Chondrocyte (in vitro differentiated cells): ENCODE data around the gene UBE4B. TPM values are rescaled to one million over a fixed set of nuclear protein-coding genes. Genes with fewer than 3 reads are reported as not detected.
A peak's percentile ranks its signal among the peaks of the same experiment; 100 is the strongest.

ENCODE experiments used
- DNase-seq: peaks from one replicate; pipeline ENCODE4 v3.0.0; 2021; ENCODE audit warnings: mixed read lengths, low spot score
- H3K27ac Mint-ChIP-seq: one replicate; pipeline ENCODE4 v1.8.0; 2021; ENCODE audit warnings: mild to moderate bottlenecking, moderate library complexity, mixed read lengths; ENCODE audit not compliant: unreplicated experiment
- H3K27me3 Mint-ChIP-seq: 2 replicates; pipeline ENCODE4 v1.8.0; 2021; ENCODE audit warnings: low read depth, mixed read lengths
- H3K36me3 Mint-ChIP-seq: 2 replicates; pipeline ENCODE4 v1.8.0; 2021; ENCODE audit warnings: low read depth, mixed read lengths
- H3K4me1 Mint-ChIP-seq: 2 replicates; pipeline ENCODE4 v1.8.0; 2021; ENCODE audit warnings: low read depth, mild to moderate bottlenecking, mixed read lengths
- H3K4me3 Mint-ChIP-seq: one replicate; pipeline ENCODE4 v1.8.0; 2021; ENCODE audit warnings: mild to moderate bottlenecking, moderate library complexity, mixed read lengths; ENCODE audit not compliant: unreplicated experiment
- H3K9me3 Mint-ChIP-seq: 2 replicates; pipeline ENCODE4 v1.8.0; 2021; ENCODE audit warnings: low read depth, mixed read lengths
- total RNA-seq: library from RNA; stranded (reverse); gene quantifications from 3 replicates; pipeline ENCODE4 v1.2.1, GENCODE V29; 2021
- TF ChIP-seq, protein P1 (sequence below): fragments of 200-600 bp; sonication (generic); IDR thresholded peaks from 2 replicates; pipeline ENCODE4 v1.5.0; 2021; ENCODE audit warnings: antibody characterized with exemption, mild to moderate bottlenecking, moderate library complexity

UBE4B gene
- total RNA-seq, 1 donor from 2014 or later: 47.1 TPM

DNA sequence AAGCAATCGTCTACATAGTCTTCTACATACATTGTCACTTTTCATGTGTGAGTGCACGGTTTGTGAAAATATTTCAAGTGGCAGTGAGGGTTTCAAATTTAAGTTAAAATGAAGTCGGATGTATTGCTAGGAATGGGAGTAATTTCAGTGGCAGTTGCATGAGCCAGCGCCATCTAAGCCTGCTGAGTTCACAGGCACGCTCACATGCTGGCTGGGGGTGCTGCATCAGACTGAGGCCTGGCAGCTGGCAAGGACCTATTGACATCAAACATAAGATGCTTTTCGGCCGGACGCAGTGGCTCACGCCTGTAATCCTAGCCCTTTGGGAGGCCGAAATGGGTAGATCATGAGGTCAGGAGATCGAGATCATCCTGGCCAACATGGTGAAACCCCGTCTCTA lies 80.7 kb downstream of the UBE4B start:
- no peaks in the 10 kb centered on the region for H3K9me3 Mint-ChIP-seq
- TF ChIP-seq, protein P1, sequence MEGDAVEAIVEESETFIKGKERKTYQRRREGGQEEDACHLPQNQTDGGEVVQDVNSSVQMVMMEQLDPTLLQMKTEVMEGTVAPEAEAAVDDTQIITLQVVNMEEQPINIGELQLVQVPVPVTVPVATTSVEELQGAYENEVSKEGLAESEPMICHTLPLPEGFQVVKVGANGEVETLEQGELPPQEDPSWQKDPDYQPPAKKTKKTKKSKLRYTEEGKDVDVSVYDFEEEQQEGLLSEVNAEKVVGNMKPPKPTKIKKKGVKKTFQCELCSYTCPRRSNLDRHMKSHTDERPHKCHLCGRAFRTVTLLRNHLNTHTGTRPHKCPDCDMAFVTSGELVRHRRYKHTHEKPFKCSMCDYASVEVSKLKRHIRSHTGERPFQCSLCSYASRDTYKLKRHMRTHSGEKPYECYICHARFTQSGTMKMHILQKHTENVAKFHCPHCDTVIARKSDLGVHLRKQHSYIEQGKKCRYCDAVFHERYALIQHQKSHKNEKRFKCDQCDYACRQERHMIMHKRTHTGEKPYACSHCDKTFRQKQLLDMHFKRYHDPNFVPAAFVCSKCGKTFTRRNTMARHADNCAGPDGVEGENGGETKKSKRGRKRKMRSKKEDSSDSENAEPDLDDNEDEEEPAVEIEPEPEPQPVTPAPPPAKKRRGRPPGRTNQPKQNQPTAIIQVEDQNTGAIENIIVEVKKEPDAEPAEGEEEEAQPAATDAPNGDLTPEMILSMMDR: no peak
- no peak for DNase-seq
- H3K27ac Mint-ChIP-seq: no peak overlapping the region
- peaks cover 27% of the 10 kb centered on the region for H3K4me1 Mint-ChIP-seq
- H3K4me3 Mint-ChIP-seq: no peak overlapping the region
- H3K27me3 Mint-ChIP-seq: no peaks in the 10 kb centered on the region
- peaks cover 10% of the 10 kb centered on the region for H3K36me3 Mint-ChIP-seq

DNA sequence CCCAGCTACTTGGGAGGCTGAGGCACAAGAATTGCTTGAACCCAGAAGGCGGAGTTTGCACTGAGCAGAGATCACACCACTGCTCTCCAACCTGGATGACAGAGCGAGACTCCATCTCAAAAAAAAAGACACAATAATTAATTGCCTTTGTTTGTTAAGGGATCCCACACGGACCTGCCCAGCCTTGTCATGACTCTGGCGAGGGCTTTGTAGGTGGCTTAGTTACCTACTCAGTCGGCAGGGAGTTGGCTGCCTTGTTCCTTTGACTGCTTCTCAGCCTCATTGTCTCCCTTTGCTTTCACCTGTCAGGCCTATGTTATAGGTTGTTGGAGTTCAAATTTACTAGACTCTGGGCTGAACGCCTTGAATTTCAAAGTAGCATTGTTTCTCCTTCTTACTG lies 82.0 kb downstream of the UBE4B start:
- Mint-ChIP-seq H3K4me1 (peaks cover 14% of the 10 kb centered on the region), H3K27ac (no peak overlapping the region), H3K36me3 (peaks cover 16% of the 10 kb centered on the region), H3K27me3 (no peaks in the 10 kb centered on the region), H3K4me3 (no peak overlapping the region), H3K9me3 (no peaks in the 10 kb centered on the region)
- TF ChIP-seq, protein P1: no peak
- DNase-seq: no peak

GRCh38 chr1:10117132-10117531 lies 84.4 kb downstream of the UBE4B start:
- H3K36me3 Mint-ChIP-seq: peaks cover 16% of the 10 kb centered on the region
- TF ChIP-seq, protein P1: no peak
- DNase-seq: no peak
- H3K9me3 Mint-ChIP-seq: no peaks in the 10 kb centered on the region
- H3K27me3 Mint-ChIP-seq: no peaks in the 10 kb centered on the region
- peaks cover 17% of the 10 kb centered on the region for H3K4me1 Mint-ChIP-seq
- H3K27ac Mint-ChIP-seq: no peak overlapping the region
- no peak overlapping the region for H3K4me3 Mint-ChIP-seq

DNA sequence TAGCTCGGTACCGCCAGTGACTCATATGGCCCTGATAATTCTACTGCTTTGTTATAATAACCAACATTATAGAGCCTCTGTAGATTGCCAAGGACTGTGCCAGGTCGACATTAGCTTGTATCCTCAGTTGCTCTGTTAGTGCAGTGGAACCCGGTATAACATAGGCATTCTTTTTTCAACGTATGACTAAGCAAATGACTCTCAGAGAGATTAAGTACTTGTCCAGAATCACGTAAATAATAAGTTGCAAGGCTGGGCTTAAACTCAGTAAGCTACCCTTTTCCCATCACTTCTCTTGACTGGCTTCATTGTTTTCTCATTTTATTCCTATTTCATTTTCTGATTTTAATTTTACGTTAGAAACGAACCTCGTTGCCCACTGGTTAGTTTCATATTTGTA lies 85.1 kb downstream of the UBE4B start:
- peak overlapping the region; percentile 41 for H3K27ac Mint-ChIP-seq
- TF ChIP-seq, protein P1: no peak

DNA sequence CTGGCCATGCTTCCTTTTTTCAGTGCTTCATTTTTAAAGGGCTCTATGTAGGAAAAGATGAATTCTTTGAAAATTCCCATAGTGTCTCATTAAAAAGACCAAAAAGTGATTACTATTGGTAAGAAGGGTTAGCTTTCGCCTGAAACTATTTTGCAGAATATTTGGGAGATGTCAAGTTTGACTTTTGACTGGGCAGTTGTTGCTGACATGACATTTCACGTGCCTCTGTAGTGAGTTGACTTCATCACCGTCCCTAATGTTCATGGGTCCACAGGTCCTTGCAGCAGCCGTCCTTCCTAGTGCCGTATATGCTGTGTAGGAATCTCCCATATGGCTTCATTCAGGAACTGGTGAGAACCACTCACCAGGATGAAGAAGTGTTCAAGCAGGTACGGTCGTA lies 88.9 kb downstream of the UBE4B start:
- peak overlapping the region; percentile 54 for H3K27ac Mint-ChIP-seq

More for the DNA sequence above, 85.1 kb downstream of the UBE4B start:
- Mint-ChIP-seq H3K4me1 (peaks cover 24% of the 10 kb centered on the region), H3K36me3 (peaks cover 16% of the 10 kb centered on the region), H3K4me3 (no peak overlapping the region), H3K27me3 (no peaks in the 10 kb centered on the region), H3K9me3 (no peaks in the 10 kb centered on the region)
- no peak for DNase-seq

More for the DNA sequence above, 88.9 kb downstream of the UBE4B start:
- Mint-ChIP-seq H3K4me3 (no peak overlapping the region), H3K36me3 (peaks cover 14% of the 10 kb centered on the region), H3K4me1 (peaks cover 32% of the 10 kb centered on the region), H3K9me3 (no peaks in the 10 kb centered on the region), H3K27me3 (no peaks in the 10 kb centered on the region)
- DNase-seq: no peak
- TF ChIP-seq, protein P1: no peak
